Lower leg skin (tissue), 3 donors: ENCODE data around the gene ZBTB47.

Experiments used
- POLR2A ChIP-seq, 2 donors: fragments of 450-650 bp; IDR thresholded peaks; one replicate each; pipeline ENCODE4 v1.6.1; 2016 to 2017; ENCODE audit warnings: antibody characterized with exemption in 2 of 2, mild to moderate bottlenecking in 1 of 2, moderate library complexity in 1 of 2
- TF ChIP-seq, protein P1 (sequence below), 3 donors: fragments of 450-650 bp; IDR thresholded peaks; one replicate each; pipeline ENCODE4 v1.5.1; 2016; ENCODE audit warnings: antibody characterized with exemption in 3 of 3, mild to moderate bottlenecking in 3 of 3, moderate library complexity in 2 of 3

DNA sequence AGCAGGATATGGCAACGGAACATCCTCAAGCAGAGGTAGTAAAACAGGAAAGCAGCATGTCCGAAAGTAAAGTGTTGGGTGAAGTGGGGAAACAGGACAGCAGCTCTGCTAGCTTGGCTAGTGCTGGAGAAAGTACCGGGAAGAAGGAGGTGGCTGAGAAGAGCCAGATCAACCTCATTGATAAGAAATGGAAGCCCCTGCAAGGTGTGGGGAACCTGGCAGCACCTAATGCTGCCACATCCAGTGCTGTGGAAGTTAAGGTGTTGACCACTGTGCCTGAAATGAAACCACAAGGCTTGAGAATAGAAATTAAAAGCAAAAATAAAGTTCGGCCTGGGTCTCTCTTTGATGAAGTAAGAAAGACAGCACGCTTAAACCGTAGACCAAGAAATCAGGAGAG is 14.3 kb upstream of the ZBTB47 start:
- TF ChIP-seq, protein P1, sequence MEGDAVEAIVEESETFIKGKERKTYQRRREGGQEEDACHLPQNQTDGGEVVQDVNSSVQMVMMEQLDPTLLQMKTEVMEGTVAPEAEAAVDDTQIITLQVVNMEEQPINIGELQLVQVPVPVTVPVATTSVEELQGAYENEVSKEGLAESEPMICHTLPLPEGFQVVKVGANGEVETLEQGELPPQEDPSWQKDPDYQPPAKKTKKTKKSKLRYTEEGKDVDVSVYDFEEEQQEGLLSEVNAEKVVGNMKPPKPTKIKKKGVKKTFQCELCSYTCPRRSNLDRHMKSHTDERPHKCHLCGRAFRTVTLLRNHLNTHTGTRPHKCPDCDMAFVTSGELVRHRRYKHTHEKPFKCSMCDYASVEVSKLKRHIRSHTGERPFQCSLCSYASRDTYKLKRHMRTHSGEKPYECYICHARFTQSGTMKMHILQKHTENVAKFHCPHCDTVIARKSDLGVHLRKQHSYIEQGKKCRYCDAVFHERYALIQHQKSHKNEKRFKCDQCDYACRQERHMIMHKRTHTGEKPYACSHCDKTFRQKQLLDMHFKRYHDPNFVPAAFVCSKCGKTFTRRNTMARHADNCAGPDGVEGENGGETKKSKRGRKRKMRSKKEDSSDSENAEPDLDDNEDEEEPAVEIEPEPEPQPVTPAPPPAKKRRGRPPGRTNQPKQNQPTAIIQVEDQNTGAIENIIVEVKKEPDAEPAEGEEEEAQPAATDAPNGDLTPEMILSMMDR (IDR thresholded peaks at IDR 0.05): no peak
- no peak for TF ChIP-seq POLR2A (IDR thresholded peaks at IDR 0.05)
